Measurements from ENCODE around the gene KRTAP20-4.

Gene KRTAP20-4

DNA sequence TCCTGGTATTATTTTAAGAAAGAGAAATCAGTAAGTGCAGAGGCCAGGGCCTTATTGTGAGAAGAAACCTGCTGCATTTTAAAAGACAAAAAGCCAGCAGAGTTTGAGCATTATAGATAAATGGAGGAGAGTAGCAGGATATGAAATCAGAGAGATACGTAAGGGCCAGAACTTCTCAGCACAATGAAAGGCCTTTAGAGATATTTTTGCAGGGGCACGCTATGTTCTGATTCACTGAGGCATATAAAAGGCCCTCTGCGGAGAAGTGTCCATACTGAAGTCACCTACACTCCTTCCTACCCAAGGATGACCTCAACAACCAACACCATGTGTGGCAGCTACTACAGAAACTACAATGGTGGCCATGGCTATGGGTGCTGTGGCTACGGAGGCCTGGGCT, 28.3 kb upstream of the KRTAP20-4 start, which contains the start of gene KRTAP6-3:
TSS of gene KRTAP6-3 (plus strand) at position 301 of the 400 bp plus-strand sequence. CDS start at position 307, 6 bp downstream.
- DNase-seq, result no peak
- TF ChIP-seq, protein P1, sequence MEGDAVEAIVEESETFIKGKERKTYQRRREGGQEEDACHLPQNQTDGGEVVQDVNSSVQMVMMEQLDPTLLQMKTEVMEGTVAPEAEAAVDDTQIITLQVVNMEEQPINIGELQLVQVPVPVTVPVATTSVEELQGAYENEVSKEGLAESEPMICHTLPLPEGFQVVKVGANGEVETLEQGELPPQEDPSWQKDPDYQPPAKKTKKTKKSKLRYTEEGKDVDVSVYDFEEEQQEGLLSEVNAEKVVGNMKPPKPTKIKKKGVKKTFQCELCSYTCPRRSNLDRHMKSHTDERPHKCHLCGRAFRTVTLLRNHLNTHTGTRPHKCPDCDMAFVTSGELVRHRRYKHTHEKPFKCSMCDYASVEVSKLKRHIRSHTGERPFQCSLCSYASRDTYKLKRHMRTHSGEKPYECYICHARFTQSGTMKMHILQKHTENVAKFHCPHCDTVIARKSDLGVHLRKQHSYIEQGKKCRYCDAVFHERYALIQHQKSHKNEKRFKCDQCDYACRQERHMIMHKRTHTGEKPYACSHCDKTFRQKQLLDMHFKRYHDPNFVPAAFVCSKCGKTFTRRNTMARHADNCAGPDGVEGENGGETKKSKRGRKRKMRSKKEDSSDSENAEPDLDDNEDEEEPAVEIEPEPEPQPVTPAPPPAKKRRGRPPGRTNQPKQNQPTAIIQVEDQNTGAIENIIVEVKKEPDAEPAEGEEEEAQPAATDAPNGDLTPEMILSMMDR (IDR thresholded peaks at IDR 0.05; ENCODE audit: low read depth, low read length), result no peak
- no peaks in the 10 kb centered on the region for H3K27me3 ChIP-seq

GRCh38 chr21:30598802-30599201, 21.6 kb upstream of the KRTAP20-4 start, which contains the start of gene KRTAP6-2:
TSS of gene KRTAP6-2 (minus strand) at chr21:30598902. CDS start at chr21:30598874, 28 bp downstream.
- Histone ChIP-seq H3K4me1 (no peaks in the 10 kb centered on the region), H3K27me3 (no peaks in the 10 kb centered on the region), H3K9me3 (no peaks in the 10 kb centered on the region; the same call in 1 of the 2 replicates), H3K36me3 (no peaks in the 10 kb centered on the region), H3K4me3 (ENCODE audit: low read depth, low read length) (no peak within 1 kb of the TSS)
- DNase-seq, result no peak
- TF ChIP-seq, protein P1 (IDR thresholded peaks at IDR 0.05; ENCODE audit: low read depth, low read length), result no peak

More for the DNA sequence above, 28.3 kb upstream of the KRTAP20-4 start, which contains the start of gene KRTAP6-3:
- Histone ChIP-seq H3K4me3 (ENCODE audit: low read depth, low read length) (no peak within 1 kb of the TSS), H3K36me3 (no peaks in the 10 kb centered on the region), H3K4me1 (no peaks in the 10 kb centered on the region), H3K9me3 (no peaks in the 10 kb centered on the region)

DNA sequence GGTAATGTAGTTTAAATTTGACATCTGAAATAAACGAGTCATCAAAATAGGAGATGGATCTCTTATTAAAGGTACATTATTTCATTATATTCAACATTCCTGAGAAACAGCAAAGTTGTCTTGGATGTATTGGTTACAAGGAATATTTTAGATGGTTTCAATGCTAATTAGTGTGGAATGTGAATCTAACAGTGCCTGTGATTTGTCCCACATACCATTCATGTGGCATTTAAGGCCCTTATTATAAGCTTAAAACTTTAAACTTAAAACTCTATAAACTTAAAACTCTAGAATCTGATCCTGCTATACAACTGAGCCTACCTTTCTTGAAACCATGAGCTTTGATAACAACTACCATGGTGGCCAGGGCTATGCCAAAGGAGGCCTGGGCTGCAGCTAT, 19.6 kb upstream of the KRTAP20-4 start, which contains the start of gene KRTAP22-1:
TSS of gene KRTAP22-1 (plus strand) at position 301 of the 400 bp plus-strand sequence.
- DNase-seq, result no peak
- H3K36me3 ChIP-seq, result no peaks in the 10 kb centered on the region
- no peaks in the 10 kb centered on the region for H3K4me1 ChIP-seq
- H3K9me3 ChIP-seq, result no peaks in the 10 kb centered on the region; the same call in 1 of the 2 replicates
- H3K4me3 ChIP-seq (ENCODE audit: low read depth, low read length), result no peak within 1 kb of the TSS
- no peaks in the 10 kb centered on the region for H3K27me3 ChIP-seq
- TF ChIP-seq, protein P1 (IDR thresholded peaks at IDR 0.05; ENCODE audit: low read depth, low read length), result no peak

DNA sequence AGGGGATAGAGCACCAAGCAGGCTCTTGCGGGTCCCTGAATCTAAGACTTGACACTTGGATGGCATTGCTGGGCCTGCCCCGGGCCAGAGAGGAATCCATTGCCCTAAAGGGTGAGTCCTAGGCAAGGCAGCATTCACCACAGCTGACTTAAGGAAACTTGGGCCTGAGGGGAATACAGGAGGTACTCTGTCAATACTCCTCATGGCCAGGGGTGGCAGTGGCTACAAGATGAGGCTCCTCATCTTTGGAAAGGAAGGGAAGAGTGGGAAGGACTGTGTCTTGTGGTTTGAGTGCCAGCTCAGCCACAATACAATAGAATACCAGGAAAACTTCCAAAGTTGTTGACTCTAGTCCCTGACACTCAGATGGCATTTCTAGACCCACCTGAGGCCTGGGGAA, 14.5 kb upstream of the KRTAP20-4 start:
- Histone ChIP-seq H3K4me3 (ENCODE audit: low read depth, low read length) (no peak overlapping the region), H3K36me3 (no peaks in the 10 kb centered on the region), H3K27me3 (no peaks in the 10 kb centered on the region), H3K9me3 (no peaks in the 10 kb centered on the region), H3K4me1 (no peaks in the 10 kb centered on the region)
- no peak for DNase-seq
- TF ChIP-seq, protein P1 (IDR thresholded peaks at IDR 0.05; ENCODE audit: low read depth, low read length), result no peak

- Histone ChIP-seq H3K36me3 (no peaks in the 10 kb centered on the region), H3K27me3 (no peaks in the 10 kb centered on the region), H3K4me3 (ENCODE audit: low read depth, low read length) (no peak overlapping the region), H3K4me1 (no peaks in the 10 kb centered on the region; the same call in 1 of the 2 replicates), H3K9me3 (no peaks in the 10 kb centered on the region)
- DNase-seq, result no peak
- TF ChIP-seq, protein P1 (IDR thresholded peaks at IDR 0.05; ENCODE audit: low read depth, low read length), result no peak
Measured at GRCh38 chr21:30612132-30612531, 8.3 kb upstream of the KRTAP20-4 start.

DNA sequence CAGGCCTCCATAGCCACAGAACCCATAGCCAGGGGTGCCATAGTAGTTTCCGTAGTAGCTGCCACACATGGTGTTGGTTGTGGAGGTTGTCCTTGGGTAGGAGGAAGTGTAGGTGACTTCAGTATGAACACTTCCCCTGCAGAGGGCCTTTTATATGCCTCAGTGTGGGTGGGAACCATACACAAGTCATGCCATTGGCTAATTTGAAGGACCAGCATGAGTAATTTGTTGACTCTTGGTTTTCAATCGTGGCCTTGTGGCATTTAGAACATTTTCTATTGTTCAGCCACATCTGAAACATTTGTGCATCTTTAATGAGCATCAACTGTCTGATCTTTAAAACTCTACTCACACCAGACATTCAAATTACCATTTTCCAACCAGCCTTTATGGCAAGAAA, 6.6 kb upstream of the KRTAP20-4 start, which contains the start of gene KRTAP6-1:
TSS of gene KRTAP6-1 (minus strand) at position 95 of the 400 bp plus-strand sequence. CDS start at position 69, 26 bp downstream.
- no peak within 1 kb of the TSS for H3K4me3 ChIP-seq (ENCODE audit: low read depth, low read length)
- TF ChIP-seq, protein P1 (IDR thresholded peaks at IDR 0.05; ENCODE audit: low read depth, low read length), result no peak
- H3K9me3 ChIP-seq, result no peaks in the 10 kb centered on the region

More for the DNA sequence above, 6.6 kb upstream of the KRTAP20-4 start, which contains the start of gene KRTAP6-1:
- no peak for DNase-seq
- no peaks in the 10 kb centered on the region for H3K27me3 ChIP-seq
- H3K36me3 ChIP-seq, result no peaks in the 10 kb centered on the region
- no peaks in the 10 kb centered on the region; the same call in 1 of the 2 replicates for H3K4me1 ChIP-seq

All from BE2C (cell line).